Measurements from ENCODE around the gene SARS1.

GRCh38 chr1:109268431-109269211, 54.9 kb downstream of the SARS1 start:
- no peak for TF ChIP-seq RAD21 (IDR thresholded peaks at IDR 0.05)
- no peak for TF ChIP-seq REST (IDR thresholded peaks at IDR 0.05)
- TF ChIP-seq ATF3 (IDR thresholded peaks at IDR 0.05), result no peak
